Fibroblast of peridontal ligament (primary cell): ENCODE measurements around the gene THRSP.
"Not testable (repeated sequence)": the region's sequence is repeated elsewhere in the genome, so short reads cannot be mapped to it uniquely, and the experiment has no call there.

Experiments used
- DNase-seq: peaks from one replicate; pipeline ENCODE4 v3.0.0-alpha.2; 2010; ENCODE audit errors: extremely low read depth

Gene THRSP

DNA sequence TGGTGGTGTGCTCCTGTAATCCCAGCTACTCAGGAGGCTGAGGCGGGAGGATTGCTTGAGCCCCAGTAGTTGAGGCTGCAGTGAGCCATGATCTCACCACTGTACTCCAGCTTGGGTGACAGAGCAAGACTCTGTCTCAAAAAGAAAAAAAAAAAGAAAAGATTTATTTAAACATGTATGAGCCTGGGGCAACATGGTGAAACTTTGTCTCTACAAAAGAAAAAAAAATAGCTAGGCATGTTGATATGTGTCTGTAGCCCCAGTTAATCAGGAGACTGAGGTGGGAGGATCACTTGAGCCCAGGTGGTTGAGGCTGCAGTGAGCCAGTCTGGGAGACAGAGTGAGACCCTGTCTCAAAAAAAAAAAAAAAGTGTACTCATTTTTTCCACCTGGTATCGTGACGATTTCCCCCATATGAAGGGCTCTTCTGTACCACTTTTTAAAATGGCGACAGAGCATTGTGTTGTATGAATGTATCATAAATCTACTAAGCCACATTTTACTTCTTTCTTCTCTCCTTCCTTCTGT lies 24.2 kb upstream of the THRSP start:
- no peak for DNase-seq

DNA sequence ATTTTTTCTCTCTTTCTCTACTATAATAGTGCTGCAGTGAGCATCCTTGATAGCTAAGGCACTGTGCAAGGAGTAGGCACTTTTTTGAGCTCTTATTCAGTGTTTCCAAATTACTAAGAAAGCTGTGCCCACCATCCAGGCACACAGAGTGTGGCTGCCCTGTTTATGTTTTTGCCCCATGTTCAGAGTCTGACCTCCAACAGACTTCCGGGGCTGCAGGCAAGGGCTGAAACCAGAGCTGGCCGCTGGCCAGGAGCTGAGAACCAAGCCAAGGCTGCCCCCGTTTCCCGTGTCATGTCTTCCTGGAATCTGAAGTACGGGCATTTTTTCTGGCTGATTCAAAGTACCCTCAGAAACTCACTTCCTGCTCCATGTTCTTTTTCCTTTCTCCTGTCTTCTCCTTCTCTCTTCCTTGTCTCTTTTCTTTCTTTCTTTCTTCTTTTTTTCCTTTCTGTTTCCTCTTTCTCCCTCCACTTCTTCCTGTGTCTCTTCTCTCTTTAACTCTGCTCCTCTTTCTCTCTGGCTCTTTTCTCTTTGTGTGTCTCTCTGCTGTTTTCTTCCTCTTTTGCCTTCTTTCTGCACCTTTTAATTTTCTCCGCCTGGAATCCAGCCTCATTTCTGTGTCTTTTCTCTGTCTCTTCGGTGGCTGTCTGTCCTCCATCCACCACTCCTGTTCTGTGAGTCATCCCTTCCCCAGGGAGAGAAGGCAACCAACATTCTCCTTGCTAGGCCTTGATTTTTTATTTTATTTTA lies 23.6 kb upstream of the THRSP start:
- peak; percentile 77 for DNase-seq

DNA sequence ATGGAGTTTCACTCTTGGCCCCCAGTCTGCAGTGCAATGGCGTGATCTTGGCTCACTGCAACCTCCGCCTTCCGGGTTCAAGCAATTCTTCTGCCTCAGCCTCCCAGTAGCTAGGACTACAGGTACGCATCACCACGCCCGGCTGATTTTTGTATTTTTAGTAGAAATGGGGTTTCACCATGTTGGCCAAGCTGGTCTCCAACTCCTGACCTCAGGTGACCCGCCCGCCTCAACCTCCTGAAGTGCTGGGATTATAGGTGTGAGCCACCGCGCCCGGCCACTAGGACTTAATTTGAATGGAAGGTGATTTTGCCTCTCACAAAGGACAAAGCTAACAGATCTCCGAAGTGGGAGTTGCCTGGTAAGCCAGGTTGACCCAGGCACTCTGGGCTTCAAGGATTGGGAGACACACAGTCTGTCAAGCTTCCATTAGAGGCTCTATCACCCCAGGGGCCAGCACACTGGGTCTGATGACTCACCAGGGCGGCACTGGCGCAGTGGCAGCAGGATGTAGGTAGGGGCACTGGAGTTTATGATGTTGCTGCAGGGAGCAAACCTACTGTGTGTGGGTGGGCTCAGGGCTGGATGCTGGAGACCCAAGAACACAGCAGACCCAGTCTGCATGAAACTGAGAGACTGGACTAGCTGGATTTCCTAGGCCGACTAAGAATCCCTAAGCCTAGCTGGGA lies 22.8 kb upstream of the THRSP start:
- DNase-seq: no peak

DNA sequence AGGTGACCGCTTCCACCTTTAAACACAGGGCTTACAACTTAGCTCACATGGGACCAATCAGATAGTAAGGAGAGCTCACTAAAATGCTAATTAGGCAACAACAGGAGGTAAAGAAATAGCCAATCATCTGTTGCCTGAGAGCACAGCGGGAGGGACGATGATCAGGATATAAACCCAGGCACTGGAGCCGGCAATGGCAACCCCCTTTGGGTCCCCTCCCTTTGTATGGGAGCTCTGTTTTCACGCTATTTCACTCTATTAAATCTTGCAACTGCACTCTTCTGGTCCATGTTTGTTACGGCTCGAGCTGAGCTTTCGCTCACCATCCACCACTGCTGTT lies 22.3 kb upstream of the THRSP start:
- not testable (repeated sequence) for DNase-seq

DNA sequence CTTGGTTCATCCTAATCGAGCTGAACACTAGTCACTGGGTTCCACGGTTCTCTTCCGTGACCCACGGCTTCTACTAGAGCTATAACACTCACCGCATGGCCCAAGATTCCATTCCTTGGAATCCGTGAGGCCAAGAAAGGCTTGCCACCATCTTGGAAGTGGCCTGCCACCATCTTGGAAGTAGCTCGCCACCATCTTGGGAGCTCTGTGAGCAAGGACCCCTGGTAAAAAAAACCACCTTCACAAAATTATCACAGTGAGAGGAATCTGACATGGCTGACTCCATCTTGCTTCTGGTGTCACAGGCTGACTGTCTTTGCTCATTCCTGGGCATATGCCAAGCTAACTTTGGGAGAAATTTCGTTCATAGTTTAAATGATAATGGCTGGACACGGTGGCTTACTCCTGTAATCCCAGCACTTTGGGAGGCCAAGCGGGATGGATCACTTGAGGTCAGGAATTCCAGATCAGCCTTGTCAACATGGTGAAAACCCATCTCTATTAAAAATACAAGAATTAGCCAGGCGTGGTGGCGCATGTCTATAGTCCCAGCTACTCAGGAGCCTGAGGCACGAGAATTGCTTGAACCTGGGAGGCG lies 21.7 kb upstream of the THRSP start:
- no peak for DNase-seq

DNA sequence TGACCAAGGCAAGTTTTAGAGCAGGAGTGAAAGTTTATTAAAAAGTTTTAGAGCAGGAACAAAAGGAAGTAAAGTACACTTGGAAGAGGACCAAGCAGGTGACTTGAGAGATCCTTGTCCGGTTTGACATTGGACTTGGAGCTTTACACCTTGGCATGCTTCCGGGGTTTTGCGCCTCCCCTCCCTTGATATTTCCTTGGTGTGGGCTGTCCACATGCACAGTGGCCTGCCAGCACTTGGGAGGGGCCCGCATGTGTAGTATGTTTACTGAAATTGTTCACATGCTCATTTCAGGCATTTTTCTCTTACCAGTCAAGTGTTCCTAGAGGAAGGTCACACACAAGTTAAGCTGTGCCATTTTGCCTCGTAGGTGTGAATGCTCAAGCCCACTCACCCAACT lies 19.0 kb upstream of the THRSP start:
- no peak for DNase-seq

DNA sequence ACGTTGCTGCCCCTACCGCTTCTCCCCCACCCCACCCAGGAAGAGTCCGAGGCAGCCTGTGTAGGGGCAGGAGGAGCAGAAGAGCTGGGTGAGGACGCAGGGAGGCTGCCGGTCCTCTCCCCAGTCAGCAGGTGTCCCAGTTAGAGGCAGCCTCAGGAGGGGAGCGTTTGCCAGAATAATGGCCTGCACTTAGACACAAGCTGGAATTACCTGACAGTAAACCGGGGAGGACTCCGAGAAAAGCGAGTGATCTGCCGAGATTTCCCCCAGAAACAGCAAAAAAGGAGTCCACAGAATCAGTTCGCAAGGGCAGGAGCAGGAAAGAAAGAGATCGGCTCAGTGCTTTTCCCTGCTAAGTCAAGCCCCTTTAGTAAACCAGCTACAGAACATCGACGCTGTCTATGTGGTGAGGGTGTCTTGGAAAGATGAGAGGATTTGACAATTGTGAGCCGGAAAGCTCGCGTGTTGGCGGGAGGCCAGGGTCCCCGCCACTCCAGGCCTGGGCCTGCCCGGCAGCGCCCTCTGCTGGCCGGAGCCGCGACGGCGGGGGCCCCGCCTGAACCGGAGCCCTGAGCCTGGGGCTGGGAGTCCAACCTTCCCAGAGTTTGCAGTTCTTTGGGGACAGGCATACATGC lies 17.7 kb upstream of the THRSP start:
- peak; percentile 63 for DNase-seq

DNA sequence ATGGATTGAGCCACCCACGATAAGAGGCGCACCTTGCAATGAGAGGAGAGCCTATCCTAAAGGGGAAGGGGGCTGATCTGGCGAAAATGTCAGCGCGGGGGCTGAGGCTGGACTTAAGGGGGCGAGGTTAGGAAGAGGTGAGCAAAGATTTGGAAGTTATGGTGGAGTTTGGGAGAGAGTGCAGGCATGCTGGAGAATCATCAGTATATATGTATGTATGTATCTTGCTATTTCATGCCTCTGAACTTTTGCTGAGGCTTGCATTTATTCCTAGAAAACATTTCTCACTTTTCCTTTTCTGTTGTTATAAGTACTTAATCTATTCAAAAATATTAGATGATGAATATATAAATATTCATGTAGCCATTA lies 17.2 kb upstream of the THRSP start:
- DNase-seq: no peak

DNA sequence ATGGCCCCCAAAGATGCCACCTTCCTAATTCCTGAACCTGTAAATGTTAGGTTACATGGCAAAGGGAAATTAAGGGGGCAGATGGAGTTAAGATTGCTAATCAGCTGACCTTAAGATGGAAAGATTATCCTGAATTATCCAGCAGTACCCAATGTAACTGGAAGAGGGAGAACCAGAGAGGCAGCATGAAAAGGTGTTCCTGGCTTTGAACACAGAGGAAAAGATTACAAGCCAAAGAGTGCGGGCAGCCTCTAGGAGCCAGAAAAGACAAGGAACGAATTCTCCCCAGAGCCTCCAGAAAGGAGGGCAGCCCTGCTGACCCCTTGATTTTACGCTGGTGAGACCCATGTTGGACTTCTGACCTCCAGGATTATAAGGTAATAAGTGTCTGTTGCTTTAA lies 15.1 kb upstream of the THRSP start:
- no peak for DNase-seq

DNA sequence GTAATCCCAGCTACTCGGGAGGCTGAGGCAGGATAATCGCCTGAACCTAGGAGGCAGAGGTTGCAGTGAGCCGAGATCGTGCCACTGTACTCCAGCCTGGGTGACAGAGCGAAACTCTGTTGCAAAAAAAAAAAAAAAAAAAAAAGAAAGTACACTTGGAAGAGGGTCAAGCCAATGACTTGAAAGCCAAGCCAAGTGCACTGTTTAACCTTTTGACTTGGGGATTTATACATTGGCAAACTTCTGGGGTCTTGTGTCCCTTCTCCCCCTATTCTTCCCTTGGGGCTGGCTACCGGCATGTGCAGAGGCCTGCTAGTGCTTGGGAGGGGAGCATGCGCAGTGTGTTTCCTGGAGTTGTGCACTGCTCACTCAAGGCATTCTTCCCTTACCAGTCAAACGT lies 14.3 kb upstream of the THRSP start:
- DNase-seq: no peak

DNA sequence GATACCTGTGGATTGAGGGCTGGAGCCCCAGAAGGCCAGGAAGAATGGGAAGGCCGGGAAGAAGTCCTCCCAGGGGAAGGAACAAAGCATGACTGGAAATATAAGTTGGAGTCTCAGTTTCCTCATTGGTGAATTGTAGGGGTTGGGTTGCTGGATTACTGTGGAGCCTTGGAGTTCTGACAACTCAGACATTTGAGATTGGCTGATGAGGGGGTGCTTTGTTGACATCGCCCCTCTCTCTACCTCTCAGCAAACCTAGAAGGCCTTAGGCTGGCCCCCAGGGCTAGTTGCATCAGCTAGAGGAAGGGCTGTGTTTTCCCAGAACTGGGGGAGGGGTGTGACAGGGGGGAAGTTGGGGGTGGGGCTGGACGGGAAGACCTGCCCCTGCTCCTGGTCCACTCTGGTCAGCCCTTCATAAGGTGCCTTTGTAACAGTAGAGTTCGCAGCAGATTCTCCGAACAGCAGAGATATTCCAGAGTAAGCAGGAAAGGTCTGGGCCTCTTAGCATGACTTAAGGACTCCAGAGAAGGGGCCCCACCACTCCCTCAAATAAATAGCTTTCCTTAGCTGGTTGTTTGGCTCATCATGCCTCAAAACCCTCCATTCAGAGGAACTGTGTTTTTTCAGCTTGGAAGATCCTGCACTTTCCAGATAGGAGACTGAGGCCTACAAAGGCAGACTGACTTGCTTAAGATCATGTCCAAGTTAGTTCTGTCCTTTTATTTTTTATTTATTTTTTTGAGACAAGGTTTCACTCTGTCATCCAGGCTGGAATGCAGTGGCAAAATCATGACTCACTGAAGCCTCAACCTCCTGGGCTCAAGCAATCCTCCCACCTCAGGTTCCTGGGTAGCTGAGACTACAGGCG lies 12.5 kb upstream of the THRSP start:
- DNase-seq: peak; percentile 50

DNA sequence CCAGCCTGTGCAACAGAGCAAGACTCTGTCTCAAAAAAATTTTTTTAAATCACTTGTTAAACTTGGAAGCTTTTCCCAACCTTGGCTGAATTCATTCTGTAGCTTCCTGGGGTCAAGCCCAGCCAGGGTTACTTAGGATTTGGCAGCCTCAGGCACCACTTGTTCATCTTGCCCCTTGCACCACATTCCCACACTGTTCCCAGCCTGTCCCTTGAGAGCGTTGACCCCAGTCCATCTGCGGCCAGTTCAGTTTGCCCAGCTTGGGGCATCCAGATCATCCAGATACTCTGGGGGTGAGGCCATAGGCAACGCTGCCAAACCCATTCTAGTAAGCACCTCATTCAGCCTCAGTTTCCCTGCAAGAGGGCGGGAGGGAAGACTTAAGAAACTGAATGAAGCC lies 8.7 kb upstream of the THRSP start:
- no peak for DNase-seq

DNA sequence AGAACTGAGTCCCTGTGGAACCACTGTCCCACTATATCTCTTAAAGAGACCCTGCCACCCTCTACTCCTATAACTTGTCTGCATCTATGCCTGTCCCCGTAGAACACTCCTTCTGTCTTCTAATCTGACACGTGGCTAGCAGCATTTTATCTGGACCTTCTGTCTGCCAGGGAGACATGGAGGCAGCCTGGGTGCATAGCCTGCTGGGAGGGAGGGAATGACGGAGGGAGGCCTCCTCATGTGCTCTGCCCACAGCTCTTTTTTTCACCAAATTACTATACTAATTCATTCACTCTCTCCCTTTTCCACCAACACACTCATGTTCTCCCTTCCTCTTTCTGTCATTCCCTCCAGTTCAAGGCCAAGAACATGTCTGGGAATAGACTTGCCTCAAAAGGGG lies 7.6 kb upstream of the THRSP start:
- no peak for DNase-seq

DNA sequence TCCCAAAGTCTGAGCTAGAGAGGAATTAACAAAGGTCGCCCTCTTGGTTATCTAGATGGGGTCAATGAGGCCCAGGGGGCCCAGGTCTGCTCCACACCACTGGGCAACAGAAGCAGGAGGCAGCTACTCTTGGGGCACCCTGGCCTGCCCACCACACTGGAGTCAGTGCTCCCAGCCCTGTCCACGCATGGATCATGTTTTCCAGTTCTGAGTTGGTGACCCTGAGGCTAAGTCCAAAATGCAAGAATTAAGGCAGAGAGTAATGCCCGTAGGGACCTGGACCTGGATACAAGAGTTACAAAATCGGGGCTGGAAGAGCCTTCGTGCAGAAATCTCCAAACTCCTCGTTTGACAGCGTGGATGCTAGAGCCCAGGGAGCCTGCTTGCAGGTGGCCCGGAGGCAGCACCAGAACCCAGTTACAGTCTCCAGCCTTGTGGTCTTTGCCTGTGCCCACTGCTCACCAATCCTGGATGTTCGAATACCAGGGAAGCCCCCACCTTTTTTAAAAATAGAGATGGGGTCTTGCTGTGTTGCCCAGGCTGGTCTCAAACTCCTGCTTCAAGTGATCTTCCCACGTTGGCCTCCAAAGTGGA lies 6.1 kb upstream of the THRSP start:
- no peak for DNase-seq

DNA sequence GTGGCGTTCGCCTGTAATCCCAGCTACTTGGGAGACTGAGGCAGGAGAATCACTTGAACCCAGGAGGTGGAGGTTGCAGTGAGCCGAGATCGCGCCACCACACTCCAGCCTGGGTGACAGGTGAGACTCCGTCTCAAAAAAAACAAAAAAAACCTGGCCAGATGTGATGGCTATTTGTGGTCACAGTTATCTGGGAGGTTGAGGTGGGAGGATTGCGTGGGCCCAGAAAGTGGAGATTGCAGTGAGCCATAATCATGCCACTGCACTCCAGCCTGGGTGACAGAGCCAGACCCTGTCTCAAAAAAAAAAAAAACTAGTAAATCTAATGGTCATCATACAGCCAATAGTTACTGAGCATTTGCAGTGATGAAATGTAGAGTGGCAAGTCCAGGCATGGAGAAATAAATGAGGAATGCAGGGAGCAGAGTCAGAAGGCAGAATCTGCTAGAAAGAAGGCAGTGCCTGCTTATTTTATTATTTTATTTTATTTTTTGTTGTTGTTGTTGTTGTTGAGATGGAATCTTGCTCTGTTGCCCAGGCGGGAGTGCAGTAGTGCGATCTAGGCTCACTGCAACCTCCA lies 3.8 kb upstream of the THRSP start:
- not testable (repeated sequence) for DNase-seq

DNA sequence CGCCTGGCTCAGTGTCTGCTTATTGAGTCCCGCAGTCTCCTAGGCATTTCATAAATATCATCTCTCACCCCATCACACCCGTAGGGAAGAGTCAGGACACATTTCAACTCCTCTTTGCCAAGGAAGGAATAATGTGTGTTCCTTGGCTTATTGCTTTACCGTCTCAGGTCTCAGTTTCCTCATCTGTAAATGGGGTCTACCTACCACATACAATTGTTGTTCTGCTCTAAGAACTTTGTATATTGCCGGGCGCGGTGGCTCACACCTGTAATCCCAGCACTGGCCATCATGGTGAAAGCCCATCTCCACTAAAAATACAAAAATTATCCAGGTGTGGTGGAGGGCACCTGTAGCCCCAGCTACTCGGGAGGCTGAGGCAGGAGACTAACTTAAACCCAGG lies 3.1 kb upstream of the THRSP start:
- no peak for DNase-seq

DNA sequence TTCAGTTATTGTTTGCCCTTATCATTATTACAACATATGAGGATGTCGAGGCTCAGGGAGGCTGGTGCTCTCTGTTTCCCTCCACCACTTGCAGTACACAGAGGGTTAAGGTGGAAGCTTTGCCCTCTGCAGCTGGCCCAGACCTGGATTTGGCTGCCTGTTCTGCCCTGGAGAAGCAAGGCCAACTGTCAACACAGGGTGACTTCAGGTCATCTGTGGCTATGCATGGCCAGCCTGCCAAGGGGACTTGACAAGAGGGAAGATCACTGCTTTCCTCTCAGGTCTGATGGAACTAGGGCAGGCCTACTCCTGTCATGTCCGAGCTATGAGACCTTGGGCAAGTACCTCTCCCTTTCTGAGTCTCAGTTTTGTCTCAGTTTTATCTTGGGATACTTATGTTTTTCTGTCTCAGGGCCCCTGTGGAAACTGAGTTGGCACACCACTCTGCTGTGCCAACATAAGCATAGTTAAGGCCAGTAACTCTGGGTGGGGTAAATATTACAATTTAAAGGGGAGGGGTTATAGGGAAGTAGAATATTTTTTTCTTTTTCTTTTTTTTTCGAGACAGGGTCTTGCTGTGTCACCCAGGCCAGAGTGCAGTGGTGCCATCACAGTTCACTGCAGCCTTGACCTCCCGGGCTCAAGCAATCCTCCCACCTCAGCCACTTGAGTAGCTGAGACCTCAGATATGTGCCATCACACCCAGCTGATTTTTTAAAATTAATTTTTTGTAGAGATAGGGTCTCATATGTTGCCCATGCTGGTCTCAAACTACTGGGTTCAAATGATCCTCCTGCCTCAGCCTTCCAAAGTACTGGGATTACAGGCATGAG lies 2.4 kb upstream of the THRSP start:
- no peak for DNase-seq

DNA sequence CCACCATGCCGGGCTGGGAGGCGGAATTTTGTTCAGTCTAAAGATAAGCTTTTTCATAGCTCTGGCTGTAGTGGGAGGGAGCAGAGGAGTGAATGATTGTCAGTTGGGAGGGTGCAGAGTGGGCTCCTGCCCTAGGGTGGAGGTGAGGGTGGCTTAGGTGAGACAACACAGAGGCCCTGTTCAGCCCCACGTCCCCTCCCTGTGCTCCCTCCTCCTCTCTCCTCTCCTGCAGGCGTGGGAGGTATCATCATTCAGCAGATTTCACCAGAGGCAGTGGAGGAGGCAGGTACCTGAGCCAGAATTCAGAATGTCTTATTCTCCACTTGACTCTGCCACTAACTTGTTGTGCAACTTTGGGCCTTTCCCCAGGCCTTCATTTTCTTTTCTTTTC lies 1.7 kb upstream of the THRSP start:
- no peak for DNase-seq

DNA sequence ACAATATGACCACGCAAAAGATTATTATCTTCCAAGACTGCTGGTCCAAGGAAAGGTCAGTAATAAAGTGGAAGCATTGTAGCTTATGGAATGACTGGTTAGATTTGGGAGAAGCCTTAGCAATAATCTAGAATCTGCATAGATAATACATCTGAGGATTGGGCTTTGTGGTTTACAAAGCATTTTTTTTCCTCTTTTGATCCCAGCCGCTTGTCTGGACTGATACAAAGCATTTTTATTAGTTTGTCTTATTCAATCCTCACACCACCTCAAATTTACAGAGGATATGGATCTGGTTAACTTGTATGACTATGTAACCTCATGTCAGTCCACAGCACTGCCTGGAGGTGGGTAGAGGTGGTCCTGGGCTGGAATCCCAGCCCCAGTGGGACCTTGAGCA lies 990 bp upstream of the THRSP start:
- no peak for DNase-seq

DNA sequence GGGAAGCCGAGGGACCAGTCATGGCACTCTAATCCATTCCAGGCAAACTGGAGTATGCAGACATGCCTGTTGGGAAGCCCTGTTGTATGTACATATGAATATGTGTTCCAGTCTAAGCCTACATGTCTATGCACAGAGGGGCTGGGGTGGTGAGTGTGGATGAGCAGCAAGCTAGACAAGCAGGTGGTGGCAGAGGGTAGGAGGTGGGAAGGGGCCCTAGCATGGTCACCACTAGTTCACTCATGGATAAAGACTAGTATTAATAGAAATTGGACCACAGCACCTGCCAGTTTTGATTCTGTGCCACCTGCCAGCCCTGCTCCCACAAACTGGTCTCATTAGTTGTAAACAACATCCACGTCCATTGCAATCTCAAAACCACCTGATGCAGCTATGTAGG lies 1.5 kb downstream of the THRSP start:
- no peak for DNase-seq
